ENCODE data around the gene SCGB3A1.

SCGB3A1 gene

GRCh38 chr5:180625125-180625790, 34.0 kb upstream of the SCGB3A1 start:
- DNase-seq: no peak

GRCh38 chr5:180624587-180624986, 33.3 kb upstream of the SCGB3A1 start:
- DNase-seq: no peak

- no peak for DNase-seq
Observed at GRCh38 chr5:180623844-180624243, 32.5 kb upstream of the SCGB3A1 start.

- DNase-seq: no peak
Observed at GRCh38 chr5:180623411-180623834, 32.1 kb upstream of the SCGB3A1 start.

- DNase-seq: no peak
Observed at GRCh38 chr5:180622910-180623309, 31.6 kb upstream of the SCGB3A1 start.

GRCh38 chr5:180621311-180621710, 30.0 kb upstream of the SCGB3A1 start:
- DNase-seq: no peak

GRCh38 chr5:180620014-180620413, 28.7 kb upstream of the SCGB3A1 start:
- no peak for DNase-seq

- no peak for DNase-seq
Observed at GRCh38 chr5:180619563-180619915, 28.2 kb upstream of the SCGB3A1 start.

- peak; percentile 51 to 56 for DNase-seq
Observed at GRCh38 chr5:180618829-180619562, 27.7 kb upstream of the SCGB3A1 start.

GRCh38 chr5:180618487-180618828, 27.2 kb upstream of the SCGB3A1 start:
- DNase-seq: no peak

GRCh38 chr5:180613814-180614188, 22.5 kb upstream of the SCGB3A1 start:
- DNase-seq: no peak

- DNase-seq: no peak
Observed at GRCh38 chr5:180613188-180613813, 22.0 kb upstream of the SCGB3A1 start.

GRCh38 chr5:180612683-180613082, 21.4 kb upstream of the SCGB3A1 start:
- DNase-seq: no peak

GRCh38 chr5:180611140-180611850, 20.0 kb upstream of the SCGB3A1 start:
- no peak for DNase-seq

- DNase-seq: no peak
Observed at GRCh38 chr5:180609817-180610550, 18.7 kb upstream of the SCGB3A1 start.

GRCh38 chr5:180609386-180609785, 18.1 kb upstream of the SCGB3A1 start:
- DNase-seq: no peak

GRCh38 chr5:180608572-180609310, 17.4 kb upstream of the SCGB3A1 start:
- no peak for DNase-seq

GRCh38 chr5:180607861-180608571, 16.7 kb upstream of the SCGB3A1 start:
- peak in 1 of 2 experiments; percentile 21 for DNase-seq

GRCh38 chr5:180606215-180606785, 15.0 kb upstream of the SCGB3A1 start:
- DNase-seq: no peak

- DNase-seq: peak; percentile 75 to 81
Observed at GRCh38 chr5:180605554-180606214, 14.4 kb upstream of the SCGB3A1 start.

- DNase-seq: no peak
Observed at GRCh38 chr5:180604271-180604670, 13.0 kb upstream of the SCGB3A1 start.

Measured in activated CD4-positive, alpha-beta T cell treated with anti-CD3 and anti-CD28 coated beads, Interleukin-2, amount 50 U/mL, for 48 hours (primary cell).